Karpas-422 (cell line): ENCODE data around the gene CACFD1. TPM values are rescaled to one million over a fixed set of nuclear protein-coding genes. Genes with fewer than 3 reads are reported as not detected.

Experiments used
- DNase-seq: peaks from one replicate; pipeline ENCODE4 v3.0.0-alpha.2; 2015
- H2AFZ ChIP-seq: fragments of 200-600 bp; sonication (generic); 2 replicates; pipeline ENCODE4 v1.6.1; 2014; ENCODE audit warnings: antibody characterized with exemption, low read length, mixed read lengths
- H3K27ac ChIP-seq: fragments of 200-600 bp; sonication (generic); 2 replicates; pipeline ENCODE4 v1.5.1; 2014; ENCODE audit warnings: mild to moderate bottlenecking, low read length, moderate library complexity
- H3K27me3 ChIP-seq: fragments of 200-600 bp; sonication (generic); 2 replicates; pipeline ENCODE4 v1.6.1; 2014; ENCODE audit warnings: low read length, mixed read lengths
- H3K36me3 ChIP-seq: fragments of 200-600 bp; sonication (generic); 2 replicates; pipeline ENCODE4 v1.6.1; 2014; ENCODE audit warnings: low read length, mixed read lengths; ENCODE audit not compliant: insufficient read depth
- H3K4me1 ChIP-seq: fragments of 200-600 bp; sonication (generic); 2 replicates; pipeline ENCODE4 v1.6.1; 2014; ENCODE audit warnings: mild to moderate bottlenecking, low read length, mixed read lengths
- H3K4me2 ChIP-seq: fragments of 200-600 bp; sonication (generic); 2 replicates; pipeline ENCODE4 v1.6.1; 2014; ENCODE audit warnings: low read length, low read depth, mild to moderate bottlenecking; ENCODE audit not compliant: poor library complexity, severe bottlenecking
- H3K4me3 ChIP-seq: fragments of 200-600 bp; sonication (generic); 2 replicates; pipeline ENCODE4 v1.5.1; 2014; ENCODE audit warnings: mild to moderate bottlenecking, antibody characterized with exemption, low read length, mixed read lengths
- H3K79me2 ChIP-seq: fragments of 200-600 bp; sonication (generic); 2 replicates; pipeline ENCODE4 v1.6.1; 2014; ENCODE audit warnings: mild to moderate bottlenecking, low read length, mixed read lengths
- H3K9ac ChIP-seq: fragments of 200-600 bp; sonication (generic); 2 replicates; pipeline ENCODE4 v1.6.0; 2014; ENCODE audit warnings: low read length
- H3K9me2 ChIP-seq: fragments of 200-600 bp; sonication (generic), shearing (Covaris generic); replicated peaks from 2 replicates; pipeline ENCODE4 v1.6.0; 2014; ENCODE audit warnings: mild to moderate bottlenecking, low read length, moderate library complexity; ENCODE audit not compliant: insufficient read depth
- H3K9me3 ChIP-seq: fragments of 300-700, 200-600 bp; sonication (generic); 2 replicates; pipeline ENCODE4 v1.6.1; 2014; ENCODE audit warnings: low read length, mixed read lengths
- H4K20me1 ChIP-seq: fragments of 200-600 bp; sonication (generic); 2 replicates; pipeline ENCODE4 v1.6.1; 2014; ENCODE audit warnings: mild to moderate bottlenecking, antibody characterized with exemption, low read length, low read depth; ENCODE audit not compliant: insufficient read depth
- total RNA-seq: library from RNA; depleted of rRNA; stranded (reverse); fragments of >200 nt; shearing (Covaris generic); gene quantifications from 2 replicates; pipeline ENCODE4 v1.2.3, GENCODE V29; 2014; ENCODE audit warnings: low replicate concordance

Gene CACFD1
- total RNA-seq, 1 experiment from 2014 or later = 4.5 TPM

DNA sequence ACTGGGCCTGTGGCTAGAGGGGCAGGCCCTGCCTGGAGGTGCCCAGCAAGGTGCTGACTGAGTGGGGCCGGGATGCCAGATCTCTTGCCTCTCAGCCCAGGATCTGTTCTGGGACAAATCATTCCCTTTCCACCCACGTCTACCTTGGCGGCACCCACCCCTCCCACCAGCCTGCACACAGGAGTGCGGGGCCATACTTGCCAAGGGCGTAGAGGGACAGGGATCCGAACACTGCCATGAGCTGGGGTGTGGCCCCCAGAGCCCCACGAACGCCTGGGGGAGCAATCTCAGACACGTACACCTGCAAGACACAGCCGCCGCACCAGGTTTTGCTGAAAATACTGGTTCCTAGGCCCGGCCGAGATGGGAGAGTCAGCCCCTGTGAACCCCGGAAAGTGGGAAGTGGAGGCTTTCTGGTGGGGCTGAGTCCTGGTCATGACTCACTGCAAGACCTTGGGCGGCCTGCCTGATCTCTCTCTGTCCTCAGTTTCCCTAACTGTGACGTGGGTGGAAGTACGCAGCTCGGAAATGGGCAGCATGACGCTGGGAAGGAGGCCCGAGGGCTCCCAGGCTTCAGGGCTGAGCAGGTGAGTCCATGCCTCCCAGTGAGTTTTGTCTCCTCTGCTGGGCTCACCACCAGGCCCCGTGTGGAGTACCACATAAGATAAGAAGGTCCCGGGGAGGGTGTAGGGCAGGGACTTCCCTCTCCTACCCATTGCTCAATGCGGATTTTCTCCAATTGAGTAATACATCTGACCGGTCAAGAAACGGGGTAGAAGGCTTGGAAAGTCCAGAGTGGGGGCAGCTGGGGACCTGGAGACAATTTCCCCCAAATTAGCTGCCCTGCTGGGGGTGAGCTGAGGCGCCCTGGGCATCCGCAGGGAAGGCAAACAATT is 16.5 kb downstream of the CACFD1 start:
- Histone ChIP-seq H3K9ac (no peak overlapping the region), H4K20me1 (peaks cover 7% of the 10 kb centered on the region; the same call in 1 of the 2 replicates), H3K79me2 (peaks cover 8% of the 10 kb centered on the region; the same call in 1 of the 2 replicates), H3K27me3 (no peaks in the 10 kb centered on the region), H3K27ac (no peak overlapping the region), H3K4me1 (peaks cover 21% of the 10 kb centered on the region), H3K4me3 (no peak overlapping the region), H3K9me3 (no peaks in the 10 kb centered on the region), H3K36me3 (no peaks in the 10 kb centered on the region; the same call in 1 of the 2 replicates), H3K4me2 (no peak overlapping the region), H2AFZ (no peak overlapping the region), H3K9me2 (no peaks in the 10 kb centered on the region)
- no peak for DNase-seq

DNA sequence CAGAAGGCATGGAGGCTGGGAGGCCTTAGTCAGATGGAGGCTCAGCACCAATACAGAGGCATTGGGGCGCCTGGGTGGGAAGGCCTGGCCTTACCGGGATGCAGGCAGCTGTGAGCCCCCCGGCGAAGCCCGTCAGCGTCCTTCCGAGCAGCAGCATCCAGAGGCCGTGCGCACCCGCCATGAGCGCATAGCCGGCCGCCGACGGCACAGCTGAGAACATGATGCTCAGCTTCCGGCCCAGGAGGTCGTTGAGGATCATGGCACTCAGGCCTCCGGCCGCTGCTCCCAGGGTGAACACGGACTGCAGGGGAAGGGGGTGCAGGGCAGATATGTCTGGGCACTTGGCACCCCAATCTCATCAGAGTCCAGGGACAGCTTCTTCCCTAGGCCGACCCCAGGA is 17.2 kb downstream of the CACFD1 start:
- Histone ChIP-seq H3K9ac (no peak overlapping the region), H3K4me3 (no peak overlapping the region), H3K9me3 (no peaks in the 10 kb centered on the region), H3K27me3 (no peaks in the 10 kb centered on the region), H3K27ac (no peak overlapping the region), H3K9me2 (no peaks in the 10 kb centered on the region), H3K79me2 (peaks cover 8% of the 10 kb centered on the region; the same call in 1 of the 2 replicates), H3K36me3 (no peaks in the 10 kb centered on the region; the same call in 1 of the 2 replicates), H3K4me2 (no peak overlapping the region), H4K20me1 (peaks cover 7% of the 10 kb centered on the region; the same call in 1 of the 2 replicates), H3K4me1 (peaks cover 21% of the 10 kb centered on the region), H2AFZ (no peak overlapping the region)
- no peak for DNase-seq

DNA sequence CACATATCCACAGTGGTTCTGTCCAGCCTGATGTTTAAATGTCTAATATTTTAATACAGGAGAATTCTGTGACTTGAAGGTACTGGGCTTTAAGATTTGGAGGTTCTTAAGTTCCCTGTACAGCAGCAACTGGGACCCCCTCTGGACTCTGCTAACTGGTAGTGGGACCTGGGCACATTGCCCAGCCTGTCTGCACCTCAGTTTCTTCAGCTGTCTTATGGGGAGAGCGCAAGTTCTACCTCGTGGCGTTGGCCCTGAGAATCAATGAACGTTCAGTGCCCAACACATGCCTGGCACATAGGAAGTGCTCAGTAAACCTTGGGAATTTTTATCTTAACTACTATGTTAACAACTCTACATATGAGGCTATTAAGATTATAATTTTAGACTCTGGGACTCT is 17.7 kb downstream of the CACFD1 start:
- H3K79me2 ChIP-seq = peaks cover 8% of the 10 kb centered on the region; the same call in 1 of the 2 replicates
- no peaks in the 10 kb centered on the region; the same call in 1 of the 2 replicates for H3K36me3 ChIP-seq
- peaks cover 7% of the 10 kb centered on the region; the same call in 1 of the 2 replicates for H4K20me1 ChIP-seq
- H3K9ac ChIP-seq = peak overlapping the region; percentile 78; the same call in 1 of the 2 replicates
- no peak for DNase-seq
- H3K27me3 ChIP-seq = no peaks in the 10 kb centered on the region
- no peaks in the 10 kb centered on the region for H3K9me2 ChIP-seq
- peak overlapping the region; percentile 79; the same call in 1 of the 2 replicates for H3K4me3 ChIP-seq
- peaks cover 21% of the 10 kb centered on the region for H3K4me1 ChIP-seq
- no peaks in the 10 kb centered on the region for H3K9me3 ChIP-seq
- peak overlapping the region; percentile 80 for H3K4me2 ChIP-seq
- no peak overlapping the region; the same call in 1 of the 2 replicates for H3K27ac ChIP-seq
- H2AFZ ChIP-seq = no peak overlapping the region

DNA sequence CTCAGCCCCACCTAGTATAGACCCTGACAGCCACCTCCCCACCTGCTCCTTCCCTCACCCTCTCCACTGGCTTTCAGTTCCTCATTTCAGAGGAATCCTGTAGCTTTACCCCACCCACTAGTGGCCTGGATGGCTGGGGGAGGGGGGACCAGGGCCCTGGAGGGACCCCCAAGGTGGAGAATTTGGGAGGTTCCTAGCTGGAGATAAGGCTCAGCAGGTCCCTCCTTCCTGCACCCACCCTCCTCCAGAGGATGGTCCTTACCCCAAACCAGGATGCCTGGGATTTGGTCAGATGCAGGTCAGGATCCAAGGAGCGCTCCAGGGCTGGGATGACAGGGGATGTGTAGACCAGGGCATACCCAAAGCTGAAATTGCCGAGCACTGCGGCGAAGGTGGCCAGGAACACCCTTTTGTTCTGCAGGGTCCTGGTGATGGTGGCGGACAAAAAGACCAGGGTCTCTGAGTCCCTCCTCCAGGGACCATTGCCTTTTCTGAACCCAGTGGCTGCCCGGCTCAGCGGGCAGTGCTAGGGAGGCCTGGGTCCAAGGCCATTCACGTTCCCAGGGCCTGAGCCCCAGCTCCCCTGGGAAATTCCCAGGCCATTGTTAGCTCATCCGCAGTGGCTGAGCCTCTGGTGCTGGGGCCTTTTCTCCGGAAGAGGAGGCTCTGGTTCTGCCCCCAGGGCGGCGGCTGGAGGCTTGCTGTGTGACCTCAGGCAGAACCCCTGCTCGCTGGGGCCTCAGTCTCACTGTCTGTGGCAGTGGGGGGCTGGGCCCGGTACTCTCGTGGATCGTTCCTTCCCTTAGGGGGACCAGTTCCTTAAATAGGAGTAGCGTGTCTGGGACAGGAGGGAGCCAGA is 18.4 kb downstream of the CACFD1 start:
- peak; percentile 82 for DNase-seq
- H3K27ac ChIP-seq = peak overlapping the region; percentile 66
- H3K9me2 ChIP-seq = no peaks in the 10 kb centered on the region
- H3K4me1 ChIP-seq = peaks cover 21% of the 10 kb centered on the region
- no peaks in the 10 kb centered on the region; the same call in 1 of the 2 replicates for H3K36me3 ChIP-seq
- H3K9me3 ChIP-seq = no peaks in the 10 kb centered on the region
- peaks cover 7% of the 10 kb centered on the region; the same call in 1 of the 2 replicates for H4K20me1 ChIP-seq
- peaks cover 8% of the 10 kb centered on the region; the same call in 1 of the 2 replicates for H3K79me2 ChIP-seq
- no peak overlapping the region; the same call in 1 of the 2 replicates for H2AFZ ChIP-seq
- peak overlapping the region; percentile 78 for H3K9ac ChIP-seq
- peak overlapping the region; percentile 79 for H3K4me3 ChIP-seq
- H3K4me2 ChIP-seq = peak overlapping the region; percentile 80
- no peaks in the 10 kb centered on the region for H3K27me3 ChIP-seq

DNA sequence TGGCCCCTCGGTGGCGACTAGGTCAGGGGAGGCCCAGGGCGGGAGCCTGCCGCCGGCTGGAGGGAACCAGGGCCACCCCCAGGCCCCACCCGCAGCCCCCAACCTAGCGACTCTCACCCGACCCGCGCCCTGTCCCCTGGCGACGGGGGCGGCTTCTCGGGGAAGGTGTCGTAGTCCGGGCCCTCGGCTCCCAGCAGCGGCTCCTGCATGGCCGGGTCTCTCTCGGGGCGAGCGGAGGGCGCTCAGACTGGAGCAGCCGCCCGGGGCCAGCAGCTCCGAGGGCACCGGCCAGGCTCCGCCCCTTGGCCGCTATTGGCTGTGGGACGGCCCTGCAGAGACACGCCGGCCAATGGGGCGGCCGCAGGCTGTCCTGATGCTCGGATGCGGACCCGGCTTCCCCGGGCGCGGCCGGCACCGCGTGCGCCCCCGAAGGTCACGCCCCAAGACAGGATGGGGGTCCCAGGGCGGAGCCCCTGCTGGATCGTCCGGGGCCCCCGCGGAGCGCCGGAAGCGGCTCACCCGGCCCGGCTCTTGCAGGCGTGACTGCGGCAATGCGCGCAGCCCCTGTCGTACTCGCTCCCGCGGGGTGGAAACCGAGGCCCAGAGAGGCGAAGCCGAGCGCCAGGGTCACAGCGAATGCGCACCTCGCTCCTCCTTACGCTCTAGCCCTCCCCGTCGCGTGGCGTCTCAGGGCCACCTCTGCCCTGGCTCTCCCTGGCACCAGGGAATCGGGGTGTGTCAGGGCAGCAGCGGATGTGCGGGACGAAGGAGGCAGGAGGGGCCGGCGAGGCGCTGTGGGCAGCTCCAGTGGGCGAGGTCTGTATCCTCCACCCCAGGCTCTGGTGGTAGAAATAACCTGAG is 19.3 kb downstream of the CACFD1 start, which contains the start of gene SLC2A6:
Gene SLC2A6, minus strand, starts transcription at position 249 of the 861 bp plus-strand sequence. Its CDS starts 40 bp downstream, at position 209.
- H3K4me1 ChIP-seq = peaks cover 21% of the 10 kb centered on the region
- DNase-seq = peak; percentile 96
- peak within 1 kb of the TSS; percentile 98 for H2AFZ ChIP-seq
- no peaks in the 10 kb centered on the region; the same call in 1 of the 2 replicates for H3K36me3 ChIP-seq
- H3K27ac ChIP-seq = peak within 1 kb of the TSS; percentile 66
- peaks cover 7% of the 10 kb centered on the region; the same call in 1 of the 2 replicates for H4K20me1 ChIP-seq
- no peaks in the 10 kb centered on the region for H3K9me2 ChIP-seq
- H3K9ac ChIP-seq = peak within 1 kb of the TSS; percentile 78
- peak within 1 kb of the TSS; percentile 80 for H3K4me2 ChIP-seq
- peak within 1 kb of the TSS; percentile 79 for H3K4me3 ChIP-seq
- H3K27me3 ChIP-seq = no peaks in the 10 kb centered on the region
- peaks cover 8% of the 10 kb centered on the region; the same call in 1 of the 2 replicates for H3K79me2 ChIP-seq
- no peaks in the 10 kb centered on the region for H3K9me3 ChIP-seq

DNA sequence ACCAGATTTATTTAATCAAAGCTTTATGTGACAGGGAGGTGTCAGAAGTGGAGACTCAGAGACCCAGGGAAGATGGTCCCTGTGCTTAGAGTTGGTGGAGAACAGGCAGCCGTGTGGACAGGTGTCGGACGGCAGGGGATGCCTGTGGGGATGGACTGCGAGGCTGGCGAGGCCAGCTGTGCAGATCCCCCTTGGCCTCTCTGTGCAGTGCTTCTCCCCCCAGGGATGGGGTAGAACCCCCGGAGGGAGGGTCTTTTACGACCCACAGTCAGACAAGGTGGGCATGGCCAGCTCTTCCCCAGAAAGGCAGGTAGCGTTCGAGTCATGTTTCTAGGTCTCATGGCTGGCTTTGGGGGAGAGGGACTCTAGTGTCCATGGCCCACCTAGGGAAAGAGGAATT is 23.8 kb downstream of the CACFD1 start:
- no peak overlapping the region for H2AFZ ChIP-seq
- no peaks in the 10 kb centered on the region for H3K9me2 ChIP-seq
- peaks cover under 1% of the 10 kb centered on the region; the same call in 1 of the 2 replicates for H3K79me2 ChIP-seq
- H3K9ac ChIP-seq = no peak overlapping the region
- no peak overlapping the region for H3K4me3 ChIP-seq
- no peaks in the 10 kb centered on the region for H3K36me3 ChIP-seq
- H4K20me1 ChIP-seq = no peaks in the 10 kb centered on the region
- DNase-seq = no peak
- no peaks in the 10 kb centered on the region for H3K9me3 ChIP-seq
- H3K27me3 ChIP-seq = no peaks in the 10 kb centered on the region
- H3K27ac ChIP-seq = no peak overlapping the region
- no peak overlapping the region for H3K4me2 ChIP-seq
- H3K4me1 ChIP-seq = peaks cover 18% of the 10 kb centered on the region

DNA sequence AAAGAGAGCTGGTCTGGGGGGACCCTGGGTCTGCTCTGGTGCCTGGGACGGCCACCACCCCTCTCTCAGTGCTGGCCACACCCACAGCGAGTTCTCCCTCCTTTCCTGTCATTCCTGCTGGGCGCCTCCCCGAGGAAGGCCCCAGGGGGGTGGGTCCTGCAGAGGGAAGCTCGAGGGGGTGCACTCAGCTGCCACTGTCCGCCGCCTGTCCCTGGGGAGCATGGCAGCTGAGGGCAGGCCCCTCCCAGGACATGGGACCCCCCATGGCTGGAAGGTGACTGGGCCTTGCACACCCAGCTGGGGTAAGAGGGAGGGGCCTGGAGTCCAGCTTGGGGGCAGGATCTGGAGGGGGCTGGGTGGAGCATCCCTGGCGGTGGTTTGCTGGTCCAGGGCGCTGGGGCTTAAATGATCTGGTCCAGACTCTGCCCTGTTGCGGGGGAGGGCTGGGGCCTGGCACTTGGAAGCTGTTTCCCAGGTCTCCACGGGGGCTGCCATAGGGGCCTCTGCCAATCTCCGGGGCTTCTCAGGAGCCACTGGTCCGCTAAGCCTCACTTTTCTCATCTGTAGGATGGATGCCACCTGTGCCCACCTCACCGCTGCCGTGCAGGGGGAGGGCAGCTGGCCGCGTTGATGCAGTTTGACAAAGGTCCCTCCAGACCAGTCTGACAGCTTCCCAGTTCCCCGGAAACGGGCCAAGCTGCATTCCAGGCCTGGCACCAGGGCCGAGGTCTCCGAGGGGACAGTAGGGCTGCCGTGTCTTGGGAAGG is 25.1 kb downstream of the CACFD1 start:
- H3K4me1 ChIP-seq = peaks cover 11% of the 10 kb centered on the region
- H3K9me2 ChIP-seq = no peaks in the 10 kb centered on the region
- H3K4me2 ChIP-seq = no peak overlapping the region
- H3K27me3 ChIP-seq = no peaks in the 10 kb centered on the region
- no peak for DNase-seq
- H3K79me2 ChIP-seq = no peaks in the 10 kb centered on the region
- H3K9me3 ChIP-seq = no peaks in the 10 kb centered on the region
- H4K20me1 ChIP-seq = no peaks in the 10 kb centered on the region
- no peak overlapping the region for H2AFZ ChIP-seq
- H3K27ac ChIP-seq = no peak overlapping the region
- no peaks in the 10 kb centered on the region for H3K36me3 ChIP-seq
- H3K9ac ChIP-seq = no peak overlapping the region
- H3K4me3 ChIP-seq = no peak overlapping the region
